Activated CD4-positive, alpha-beta T cell treated with anti-CD3 and anti-CD28 coated beads, Interleukin-2, amount 50 U/mL, for 4 hours (primary cell): ENCODE results near the gene FBXO2.
"Not testable (repeated sequence)": the region's sequence is repeated elsewhere in the genome, so short reads cannot be mapped to it uniquely, and the experiment has no call there.

ENCODE experiments used
- DNase-seq, 2 experiments: peaks; one replicate each; pipeline ENCODE4 v3.0.0-alpha.2; 2020

The FBXO2 gene

DNA sequence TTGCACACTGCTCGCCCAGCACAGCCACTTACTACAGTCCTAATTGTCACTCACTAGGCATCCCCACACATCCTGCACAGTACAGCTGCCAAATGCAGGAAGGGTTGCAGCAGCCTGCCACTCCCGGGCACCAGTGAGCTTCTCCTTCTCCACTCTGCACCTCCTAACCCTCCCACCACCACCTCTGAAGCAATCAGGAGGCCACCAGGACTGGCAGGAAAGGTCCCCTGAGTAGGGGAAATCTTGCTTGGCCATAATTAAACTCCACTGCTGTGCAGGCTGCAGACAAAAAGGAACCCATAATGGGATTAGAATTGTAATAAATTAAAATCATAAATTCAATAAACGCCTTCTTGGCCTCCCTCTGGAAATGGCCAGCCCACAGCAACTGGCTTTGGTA lies 31.8 kb downstream of the FBXO2 start:
- no peak for DNase-seq

GRCh38 chr1:11620924-11621323 lies 33.3 kb downstream of the FBXO2 start:
- DNase-seq = no peak

GRCh38 chr1:11620405-11620804 lies 33.8 kb downstream of the FBXO2 start:
- no peak for DNase-seq

GRCh38 chr1:11617741-11618140 lies 36.5 kb downstream of the FBXO2 start:
- DNase-seq = no peak

DNA sequence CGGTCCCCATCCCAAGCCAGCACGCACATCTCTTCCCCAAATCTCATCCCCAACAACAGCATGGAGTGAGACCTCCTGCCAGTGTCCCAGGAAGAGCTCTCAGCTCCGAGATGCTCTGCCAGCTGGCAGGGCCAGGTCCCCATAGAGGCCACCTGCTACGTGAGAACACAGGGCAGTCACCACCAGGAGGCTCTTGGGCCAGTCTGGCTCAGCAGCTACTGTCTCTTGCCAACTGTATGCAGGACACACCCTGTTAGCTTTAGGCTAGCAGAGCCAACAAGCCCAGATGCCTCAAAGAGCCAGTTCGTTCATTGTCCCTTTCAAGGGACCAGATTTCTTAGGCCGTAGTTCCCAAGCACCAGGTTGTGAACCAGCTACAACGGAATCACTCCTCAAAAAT lies 36.9 kb downstream of the FBXO2 start:
- no peak for DNase-seq

DNA sequence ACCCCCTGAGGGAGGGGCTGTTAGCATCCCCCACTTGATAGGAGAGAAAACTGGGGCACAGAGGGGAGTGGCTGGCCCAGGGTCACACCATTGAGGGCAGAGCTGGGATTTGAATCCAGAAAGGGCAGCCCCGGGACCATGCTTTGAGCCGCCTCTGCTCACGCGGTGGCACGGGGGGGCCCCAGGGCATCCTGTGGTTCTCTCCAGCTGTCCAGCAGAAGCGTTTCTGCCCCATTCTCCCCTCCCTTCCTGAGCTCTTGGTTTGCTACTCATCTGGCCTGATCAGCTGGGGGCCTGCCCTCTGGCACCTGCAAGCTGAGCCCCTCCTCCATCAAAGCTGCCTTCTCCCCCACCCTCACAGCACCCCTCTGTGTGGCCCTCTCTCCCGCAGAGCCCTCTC lies 37.5 kb downstream of the FBXO2 start:
- DNase-seq = no peak

DNA sequence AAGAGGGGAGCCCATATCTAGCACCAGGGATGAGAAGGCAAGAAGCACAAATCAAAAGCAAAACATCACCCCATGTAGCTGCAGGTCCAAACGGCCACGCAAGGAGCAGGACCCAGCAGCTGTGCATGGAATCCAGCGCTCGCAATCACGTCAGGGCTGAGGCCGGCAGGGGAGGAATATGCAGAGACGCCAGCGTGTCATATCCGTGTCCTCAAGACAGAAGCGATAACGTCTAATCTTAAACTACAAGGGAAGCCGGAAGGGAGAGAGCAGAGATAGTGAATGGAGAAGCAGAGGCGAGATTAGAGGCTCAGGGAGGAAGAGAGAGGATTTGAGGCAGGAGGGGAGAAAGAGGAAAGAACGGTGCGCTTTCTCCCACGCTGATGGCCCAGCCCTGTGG lies 39.1 kb downstream of the FBXO2 start:
- no peak for DNase-seq

DNA sequence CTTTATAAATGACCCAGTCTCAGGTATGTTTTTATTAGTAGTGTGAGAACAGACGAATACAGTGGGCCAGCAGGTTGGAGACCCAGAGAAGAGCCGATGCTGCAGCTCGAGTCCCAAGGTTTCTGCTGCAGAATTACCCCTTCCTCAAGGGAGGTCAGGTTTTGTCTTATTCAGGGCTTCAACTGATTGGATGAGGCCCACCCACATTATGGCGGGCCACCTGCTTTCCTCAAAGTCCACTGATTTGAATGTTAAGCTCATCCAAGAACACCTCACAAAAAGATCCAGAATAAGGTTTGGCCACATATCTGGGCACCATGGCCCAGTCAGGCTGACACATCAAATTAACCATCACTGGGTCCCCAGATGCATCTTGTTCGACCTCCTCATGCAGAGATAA lies 40.9 kb downstream of the FBXO2 start:
- DNase-seq = no peak

- no peak for DNase-seq
These were observed 42.4 kb downstream of the FBXO2 start for GRCh38 chr1:11611638-11612327.

DNA sequence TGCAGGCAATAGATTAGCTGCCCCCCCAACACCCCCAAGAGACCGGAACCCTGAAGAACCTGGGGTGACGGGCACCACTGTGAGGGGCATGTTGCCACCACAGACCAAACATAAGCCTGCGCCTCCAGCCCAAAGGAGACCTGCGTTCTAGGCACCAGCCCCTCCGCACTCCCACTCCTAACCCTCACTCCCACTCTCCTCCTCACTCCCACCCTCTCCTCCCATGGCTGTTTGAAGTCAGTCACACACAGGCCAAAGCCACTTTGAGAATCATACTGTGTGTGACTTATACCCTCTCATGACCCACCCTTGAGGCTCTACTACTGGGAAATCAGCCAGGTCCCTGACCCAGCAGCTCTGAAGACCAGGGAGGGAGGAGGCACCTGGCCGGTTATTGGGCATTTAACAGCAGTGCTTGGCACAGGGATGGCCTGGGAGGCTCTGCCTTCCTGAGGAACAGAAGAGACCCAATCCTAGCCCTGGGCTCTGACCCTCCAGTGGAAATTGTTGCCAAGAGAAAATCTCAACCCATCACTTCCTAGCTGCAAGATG lies 43.5 kb downstream of the FBXO2 start:
- no peak for DNase-seq

- DNase-seq = not testable (repeated sequence)
These were observed 44.9 kb downstream of the FBXO2 start for GRCh38 chr1:11609378-11609777.

- DNase-seq = not testable (repeated sequence)
These were observed 45.6 kb downstream of the FBXO2 start for GRCh38 chr1:11608596-11609130.

DNA sequence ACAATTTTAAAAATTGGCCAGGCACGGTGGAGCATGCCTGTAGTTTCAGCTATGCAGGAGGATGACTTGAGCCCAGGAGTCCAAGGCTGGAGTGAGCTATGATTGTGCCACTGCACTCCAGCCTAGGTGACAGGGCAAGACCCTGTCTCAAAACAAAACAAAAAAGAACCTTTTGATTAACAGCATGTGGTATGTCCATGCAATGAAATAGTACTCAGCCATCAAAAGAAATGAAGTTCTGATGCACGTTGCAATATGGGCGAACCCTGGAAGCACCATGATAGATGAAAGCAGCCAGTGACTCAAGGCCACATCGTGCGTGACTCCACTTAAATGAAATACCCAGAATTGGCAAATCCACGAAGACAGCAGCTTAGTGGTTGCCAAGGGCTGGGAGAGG lies 47.5 kb downstream of the FBXO2 start:
- DNase-seq = no peak

DNA sequence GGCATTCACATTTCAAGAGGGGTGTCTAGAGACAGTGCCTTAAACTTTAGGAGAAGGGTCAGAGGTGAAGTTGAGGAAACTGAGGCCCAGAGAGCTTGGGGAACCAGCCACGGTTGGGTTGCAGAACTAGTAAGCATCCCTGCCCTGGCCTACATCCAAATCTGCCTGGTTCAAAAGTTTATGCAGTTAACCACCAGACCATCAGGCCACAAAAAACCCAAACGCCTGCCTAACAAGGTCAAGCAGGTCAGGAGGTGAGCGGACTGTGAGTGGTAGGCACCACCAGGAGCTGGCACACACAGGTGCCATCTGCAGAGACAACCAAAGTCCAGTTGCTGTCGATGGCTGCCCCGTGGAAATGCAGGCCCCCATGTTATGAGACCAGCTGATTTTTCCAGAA lies 51.2 kb downstream of the FBXO2 start:
- no peak for DNase-seq

DNA sequence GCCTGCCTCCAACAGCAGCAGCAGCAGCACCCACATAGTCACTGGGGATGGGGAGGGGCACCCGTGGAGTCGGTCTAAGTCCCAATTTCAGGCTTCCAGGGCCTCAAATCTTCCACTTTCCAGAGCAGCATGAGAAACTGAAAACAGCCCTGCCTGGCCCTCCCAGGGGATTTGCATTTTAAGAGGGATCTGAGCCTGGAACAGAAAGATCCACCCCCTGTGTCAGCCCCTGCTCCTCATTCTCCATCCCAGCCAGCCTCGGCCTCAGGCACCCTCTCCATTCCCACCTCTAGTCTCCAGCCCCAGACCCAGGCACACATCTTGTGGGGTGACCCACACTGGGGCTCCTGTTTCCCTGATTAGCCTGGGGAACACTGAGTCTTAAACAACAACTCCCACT lies 51.8 kb downstream of the FBXO2 start:
- DNase-seq = no peak

GRCh38 chr1:11600836-11601235 lies 53.4 kb downstream of the FBXO2 start:
- no peak for DNase-seq

DNA sequence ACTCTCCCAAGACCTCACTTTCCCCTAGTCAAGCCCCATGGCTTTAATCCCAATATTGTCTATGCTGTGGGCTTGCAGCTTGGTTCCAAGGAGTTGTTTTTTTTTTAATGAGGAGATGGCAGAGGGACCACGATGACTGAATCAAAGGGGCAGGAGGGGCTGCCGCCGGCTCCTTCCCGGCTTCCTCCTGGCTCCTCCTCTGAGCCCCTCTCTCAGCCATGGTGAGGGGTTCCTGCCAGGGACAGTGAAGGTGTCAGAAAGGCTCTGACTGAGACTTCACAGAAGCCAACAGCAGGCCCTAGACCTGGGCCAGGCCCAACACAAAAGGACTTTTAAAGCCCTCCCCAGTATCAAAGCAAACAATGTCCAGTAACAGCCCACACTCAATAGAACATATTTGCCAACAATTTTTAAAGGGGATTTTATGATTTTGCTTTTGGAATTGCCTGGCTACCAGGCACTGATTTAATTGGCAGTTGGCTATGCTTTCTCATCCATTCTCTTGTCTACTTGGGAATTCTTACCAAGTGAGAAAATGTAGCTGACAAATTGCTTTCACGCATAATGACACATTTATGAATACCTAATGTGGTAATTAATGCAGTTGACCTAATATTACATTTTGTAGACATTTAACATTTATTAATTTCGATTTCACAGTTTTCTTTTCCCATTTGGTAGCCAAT lies 54.2 kb downstream of the FBXO2 start:
- DNase-seq = no peak

- DNase-seq = no peak
These were observed 55.8 kb downstream of the FBXO2 start for GRCh38 chr1:11598461-11598860.
